T-helper 2 cell treated with Interferon-gamma antibody and Interleukin-4, amounts not matched to agents 5 μg/mL and 100 μg/mL, for 36 hours (primary cell): ENCODE data around the gene ALG11.
A peak's percentile ranks its signal among the peaks of the same experiment; 100 is the strongest.
"Not testable (repeated sequence)": the region's sequence is repeated elsewhere in the genome, so short reads cannot be mapped to it uniquely, and the experiment has no call there.

Source experiments
- DNase-seq: peaks from one replicate; pipeline ENCODE4 v3.0.0; 2021; ENCODE audit warnings: low spot score
- H3K27ac Mint-ChIP-seq: one replicate; pipeline ENCODE4 v1.8.0; 2021; ENCODE audit warnings: mild to moderate bottlenecking, mixed read lengths
- H3K27me3 Mint-ChIP-seq: one replicate; pipeline ENCODE4 v1.8.0; 2021; ENCODE audit warnings: low read depth, mixed read lengths
- H3K36me3 Mint-ChIP-seq: one replicate; pipeline ENCODE4 v1.8.0; 2021; ENCODE audit warnings: low read depth, mixed read lengths
- H3K4me1 Mint-ChIP-seq: one replicate; pipeline ENCODE4 v1.8.0; 2021; ENCODE audit warnings: low read depth, mixed read lengths
- H3K4me3 Mint-ChIP-seq: one replicate; pipeline ENCODE4 v1.8.0; 2022; ENCODE audit warnings: mild to moderate bottlenecking, moderate library complexity, mixed read lengths
- H3K9me3 Mint-ChIP-seq: one replicate; pipeline ENCODE4 v1.8.0; 2021; ENCODE audit warnings: mixed read lengths

The ALG11 gene

GRCh38 chr13:52029569-52029968 lies 17.4 kb downstream of the ALG11 start:
- H3K27ac Mint-ChIP-seq = no peak overlapping the region
- no peak for DNase-seq
- no peak overlapping the region for H3K4me3 Mint-ChIP-seq
- peaks cover 1% of the 10 kb centered on the region for H3K4me1 Mint-ChIP-seq
- no peaks in the 10 kb centered on the region for H3K27me3 Mint-ChIP-seq
- peaks cover 9% of the 10 kb centered on the region for H3K9me3 Mint-ChIP-seq
- H3K36me3 Mint-ChIP-seq = peaks cover 51% of the 10 kb centered on the region

- Mint-ChIP-seq H3K27ac (peak overlapping the region; percentile 7), H3K36me3 (peaks cover 45% of the 10 kb centered on the region)
- DNase-seq, H3K9me3 Mint-ChIP-seq, H3K27me3 Mint-ChIP-seq, H3K4me1 Mint-ChIP-seq, H3K4me3 Mint-ChIP-seq: not testable (repeated sequence)
Observed at GRCh38 chr13:52030401-52030800, 18.2 kb downstream of the ALG11 start.

- Mint-ChIP-seq H3K9me3 (peaks cover 3% of the 10 kb centered on the region), H3K27ac (no peak overlapping the region), H3K36me3 (peaks cover 22% of the 10 kb centered on the region), H3K4me3 (no peak overlapping the region), H3K27me3 (no peaks in the 10 kb centered on the region), H3K4me1 (no peaks in the 10 kb centered on the region)
- DNase-seq = no peak
Observed at GRCh38 chr13:52033039-52033438, 20.8 kb downstream of the ALG11 start.

- no peak overlapping the region for H3K4me3 Mint-ChIP-seq
- DNase-seq = no peak
- no peaks in the 10 kb centered on the region for H3K9me3 Mint-ChIP-seq
- H3K27me3 Mint-ChIP-seq = no peaks in the 10 kb centered on the region
- peaks cover 7% of the 10 kb centered on the region for H3K36me3 Mint-ChIP-seq
- no peaks in the 10 kb centered on the region for H3K4me1 Mint-ChIP-seq
- no peak overlapping the region for H3K27ac Mint-ChIP-seq
Observed at GRCh38 chr13:52034616-52035226, 22.5 kb downstream of the ALG11 start.

- Mint-ChIP-seq H3K27ac (no peak overlapping the region), H3K27me3 (no peaks in the 10 kb centered on the region), H3K36me3 (no peaks in the 10 kb centered on the region), H3K9me3 (no peaks in the 10 kb centered on the region), H3K4me1 (no peaks in the 10 kb centered on the region), H3K4me3 (no peak overlapping the region)
- DNase-seq = no peak
Observed at GRCh38 chr13:52036037-52036436, 23.8 kb downstream of the ALG11 start.

- Mint-ChIP-seq H3K27me3 (no peaks in the 10 kb centered on the region), H3K27ac (no peak overlapping the region), H3K36me3 (no peaks in the 10 kb centered on the region), H3K4me1 (no peaks in the 10 kb centered on the region), H3K4me3 (no peak overlapping the region), H3K9me3 (no peaks in the 10 kb centered on the region)
- DNase-seq = no peak
Observed at GRCh38 chr13:52043675-52044074, 31.5 kb downstream of the ALG11 start.

GRCh38 chr13:52047463-52047862 lies 35.3 kb downstream of the ALG11 start:
- Mint-ChIP-seq H3K9me3 (no peaks in the 10 kb centered on the region), H3K4me1 (no peaks in the 10 kb centered on the region), H3K36me3 (no peaks in the 10 kb centered on the region), H3K4me3 (no peak overlapping the region), H3K27me3 (no peaks in the 10 kb centered on the region), H3K27ac (no peak overlapping the region)
- no peak for DNase-seq

- no peak overlapping the region for H3K4me3 Mint-ChIP-seq
- no peaks in the 10 kb centered on the region for H3K9me3 Mint-ChIP-seq
- H3K36me3 Mint-ChIP-seq = no peaks in the 10 kb centered on the region
- no peaks in the 10 kb centered on the region for H3K27me3 Mint-ChIP-seq
- no peaks in the 10 kb centered on the region for H3K4me1 Mint-ChIP-seq
- no peak overlapping the region for H3K27ac Mint-ChIP-seq
- DNase-seq = no peak
Observed at GRCh38 chr13:52048516-52048915, 36.3 kb downstream of the ALG11 start.

- Mint-ChIP-seq H3K27me3 (no peaks in the 10 kb centered on the region), H3K9me3 (peaks cover 5% of the 10 kb centered on the region), H3K36me3 (no peaks in the 10 kb centered on the region), H3K4me3 (no peak overlapping the region), H3K4me1 (no peaks in the 10 kb centered on the region), H3K27ac (no peak overlapping the region)
- no peak for DNase-seq
Observed at GRCh38 chr13:52051400-52051799, 39.2 kb downstream of the ALG11 start.

GRCh38 chr13:52053460-52053859 lies 41.3 kb downstream of the ALG11 start:
- no peaks in the 10 kb centered on the region for H3K27me3 Mint-ChIP-seq
- H3K27ac Mint-ChIP-seq = no peak overlapping the region
- DNase-seq = no peak
- no peaks in the 10 kb centered on the region for H3K36me3 Mint-ChIP-seq
- H3K4me1 Mint-ChIP-seq = no peaks in the 10 kb centered on the region
- peaks cover 5% of the 10 kb centered on the region for H3K9me3 Mint-ChIP-seq
- no peak overlapping the region for H3K4me3 Mint-ChIP-seq

GRCh38 chr13:52061064-52061463 lies 48.9 kb downstream of the ALG11 start:
- H3K4me3 Mint-ChIP-seq, DNase-seq, H3K27me3 Mint-ChIP-seq, H3K36me3 Mint-ChIP-seq, H3K4me1 Mint-ChIP-seq, H3K27ac Mint-ChIP-seq: not testable (repeated sequence)
- peaks cover 18% of the 10 kb centered on the region for H3K9me3 Mint-ChIP-seq

- Mint-ChIP-seq H3K4me3 (no peak overlapping the region), H3K27me3 (no peaks in the 10 kb centered on the region), H3K4me1 (no peaks in the 10 kb centered on the region), H3K9me3 (peaks cover 19% of the 10 kb centered on the region), H3K27ac (no peak overlapping the region), H3K36me3 (no peaks in the 10 kb centered on the region)
- DNase-seq = no peak
Observed at GRCh38 chr13:52061587-52061986, 49.4 kb downstream of the ALG11 start.

- Mint-ChIP-seq H3K27me3 (peaks cover 3% of the 10 kb centered on the region), H3K4me3 (no peak overlapping the region), H3K9me3 (peaks cover 34% of the 10 kb centered on the region), H3K27ac (no peak overlapping the region), H3K36me3 (no peaks in the 10 kb centered on the region), H3K4me1 (peaks cover 11% of the 10 kb centered on the region)
- DNase-seq = no peak
Observed at GRCh38 chr13:52067237-52067636, 55.0 kb downstream of the ALG11 start.

- H3K4me3 Mint-ChIP-seq = no peak overlapping the region
- H3K9me3 Mint-ChIP-seq = peaks cover 20% of the 10 kb centered on the region
- peaks cover 13% of the 10 kb centered on the region for H3K27me3 Mint-ChIP-seq
- DNase-seq = peak; percentile 7
- no peak overlapping the region for H3K27ac Mint-ChIP-seq
- H3K4me1 Mint-ChIP-seq = peaks cover 11% of the 10 kb centered on the region
- no peaks in the 10 kb centered on the region for H3K36me3 Mint-ChIP-seq
Observed at GRCh38 chr13:52070929-52071523, 58.8 kb downstream of the ALG11 start.
